Measurements from ENCODE around the gene KRTAP4-2. TPM values are rescaled to one million over a fixed set of nuclear protein-coding genes. Genes with fewer than 3 reads are reported as not detected.
"Not testable (repeated sequence)": the region's sequence is repeated elsewhere in the genome, so short reads cannot be mapped to it uniquely, and the experiment has no call there.

KRTAP4-2 gene
- total and polyA plus RNA-seq, 7 donors = not detected

GRCh38 chr17:41190328-41190727 lies 12.3 kb upstream of the KRTAP4-2 start:
- no peak for DNase-seq
- intact Hi-C loops (cut with DNase I) = no loop called here

DNA sequence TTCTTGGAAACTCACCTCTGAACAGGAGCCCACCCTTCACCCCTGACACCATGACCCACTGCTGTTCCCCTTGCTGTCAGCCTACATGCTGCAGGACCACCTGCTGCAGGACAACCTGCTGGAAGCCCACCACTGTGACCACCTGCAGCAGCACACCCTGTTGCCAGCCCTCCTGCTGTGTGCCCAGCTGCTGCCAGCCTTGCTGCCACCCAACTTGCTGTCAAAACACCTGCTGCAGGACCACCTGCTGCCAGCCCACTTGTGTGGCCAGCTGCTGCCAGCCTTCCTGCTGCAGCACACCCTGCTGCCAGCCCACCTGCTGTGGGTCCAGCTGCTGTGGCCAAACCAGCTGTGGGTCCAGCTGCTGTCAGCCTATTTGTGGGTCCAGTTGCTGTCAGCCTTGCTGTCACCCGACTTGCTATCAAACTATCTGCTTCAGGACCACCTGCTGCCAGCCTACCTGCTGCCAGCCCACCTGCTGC lies 11.9 kb upstream of the KRTAP4-2 start, which contains the start of gene KRTAP9-1:
KRTAP9-1 (plus strand) TSS at position 51 of the 482 bp plus-strand sequence; CDS start at position 51, 0 bp downstream.
- H3K27ac ChIP-seq; H3K9me3 ChIP-seq; H3K36me3 ChIP-seq (ENCODE audit: insufficient read depth in 1 of 2, low read depth in 1 of 2); ATAC-seq; H3K27me3 ChIP-seq (ENCODE audit: insufficient read depth in 3 of 3, low read length in 2 of 3); DNase-seq; H3K4me1 ChIP-seq; H3K4me3 ChIP-seq; intact Hi-C loops (cut with DNase I): not testable (repeated sequence)
- WGBS, 3 donors = 50 to 61% (median 58%) methylated on average over 1 of the region's 1 CpG

More at GRCh38 chr17:41190328-41190727, 12.3 kb upstream of the KRTAP4-2 start:
- no peak for TF ChIP-seq CTCF (IDR thresholded peaks at IDR 0.05)
- WGBS, 3 donors = 67 to 73% (median 72%) methylated on average over 3 of the region's 3 CpGs
- no peaks in the 10 kb centered on the region for H3K36me3 ChIP-seq (ENCODE audit: insufficient read depth in 1 of 2, low read depth in 1 of 2)
- no peak for ATAC-seq
- no peak overlapping the region for H3K4me3 ChIP-seq
- no peaks in the 10 kb centered on the region for H3K4me1 ChIP-seq
- no peaks in the 10 kb centered on the region for H3K9me3 ChIP-seq
- H3K27me3 ChIP-seq (ENCODE audit: insufficient read depth in 3 of 3, low read length in 2 of 3) = peaks cover 0 to 5% (median 2%) of the 10 kb centered on the region in 3 donors
- H3K27ac ChIP-seq = no peak overlapping the region

DNA sequence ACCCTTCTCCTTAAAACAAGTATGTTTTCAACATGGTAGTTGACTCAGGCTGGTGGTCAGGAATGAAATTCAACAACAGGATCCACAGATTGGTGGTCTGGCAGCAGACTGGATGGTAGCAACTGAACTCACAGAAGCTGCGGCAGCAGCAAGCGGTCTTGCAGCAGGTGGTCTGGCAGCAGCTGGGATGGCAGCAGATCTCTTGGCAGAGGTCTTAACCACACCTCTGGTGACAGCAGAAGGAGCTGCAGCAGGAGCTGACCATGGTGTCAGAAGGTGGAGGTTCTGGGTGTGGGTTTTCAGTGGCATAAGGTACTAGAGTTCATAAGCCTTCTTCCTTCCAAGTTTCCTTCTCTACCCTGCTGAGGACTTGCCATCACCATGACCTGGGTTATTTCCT lies 8.9 kb upstream of the KRTAP4-2 start:
- DNase-seq = no peak
- Histone ChIP-seq H3K9me3 (no peaks in the 10 kb centered on the region), H3K27me3 (ENCODE audit: insufficient read depth in 3 of 3, low read length in 2 of 3) (peaks cover 0 to 15% (median 5%) of the 10 kb centered on the region in 3 donors), H3K4me1 (no peaks in the 10 kb centered on the region), H3K4me3 (no peak overlapping the region), H3K36me3 (ENCODE audit: insufficient read depth in 1 of 2, low read depth in 1 of 2) (no peaks in the 10 kb centered on the region), H3K27ac (no peak overlapping the region)
- 23 to 51% (median 31%) methylated on average over 2 of the region's 2 CpGs for WGBS, 3 donors
- no peak for TF ChIP-seq CTCF (IDR thresholded peaks at IDR 0.05)
- intact Hi-C loops (cut with DNase I) = no loop called here
- ATAC-seq = no peak

- no peaks in the 10 kb centered on the region for H3K36me3 ChIP-seq (ENCODE audit: insufficient read depth in 1 of 2, low read depth in 1 of 2)
- DNase-seq (no peak), ATAC-seq (no peak)
- no peak for TF ChIP-seq CTCF (IDR thresholded peaks at IDR 0.05)
- no peak overlapping the region for H3K4me3 ChIP-seq
- WGBS, 3 donors = 49 to 65% (median 58%) methylated on average over 1 of the region's 1 CpG
- no peaks in the 10 kb centered on the region for H3K4me1 ChIP-seq
- no peak overlapping the region for H3K27ac ChIP-seq
- no peaks in the 10 kb centered on the region for H3K9me3 ChIP-seq
- intact Hi-C loops (cut with DNase I) = no loop called here
- peaks cover 0 to 15% (median 3%) of the 10 kb centered on the region in 3 donors for H3K27me3 ChIP-seq (ENCODE audit: insufficient read depth in 3 of 3, low read length in 2 of 3)
Measured at GRCh38 chr17:41185001-41185400, 7.0 kb upstream of the KRTAP4-2 start.

DNA sequence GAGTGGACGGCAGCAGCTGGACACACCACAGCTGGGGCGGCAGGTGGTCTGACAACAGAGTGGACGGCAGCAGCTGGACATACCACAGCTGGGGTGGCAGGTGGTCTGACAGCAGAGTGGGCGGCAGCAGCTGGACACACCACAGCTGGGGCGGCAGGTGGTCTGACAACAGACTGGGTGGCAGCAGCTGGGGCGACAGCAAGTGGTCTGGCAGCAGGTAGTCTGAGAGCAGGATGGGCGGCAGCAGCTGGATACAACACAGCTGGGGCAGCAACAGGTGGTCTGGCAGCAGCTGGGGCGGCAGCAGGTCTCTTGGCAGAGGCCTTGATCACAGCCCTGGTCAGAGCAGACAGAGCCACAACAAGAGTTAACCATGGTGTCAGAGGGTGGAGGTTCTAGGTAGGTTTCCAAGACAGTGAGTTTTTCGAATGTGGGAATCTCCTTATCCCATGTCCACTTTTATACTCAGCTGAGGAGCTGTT lies 6.5 kb upstream of the KRTAP4-2 start, which contains the start of gene KRTAP4-1:
KRTAP4-1 (minus strand) TSS at position 432 of the 482 bp plus-strand sequence; CDS start at position 375, 57 bp downstream.
- no peak for ATAC-seq
- Histone ChIP-seq H3K27me3 (ENCODE audit: insufficient read depth in 3 of 3, low read length in 2 of 3) (peaks cover 0 to 15% (median 3%) of the 10 kb centered on the region in 3 donors), H3K4me1 (no peaks in the 10 kb centered on the region), H3K27ac (no peak within 1 kb of the TSS), H3K9me3 (no peaks in the 10 kb centered on the region), H3K36me3 (ENCODE audit: insufficient read depth in 1 of 2, low read depth in 1 of 2) (no peaks in the 10 kb centered on the region), H3K4me3 (no peak within 1 kb of the TSS)
- no peak for DNase-seq
- WGBS, 3 donors = 38 to 57% (median 50%) methylated on average over 8 to 9 of the region's 9 CpGs
- no peak for TF ChIP-seq CTCF (IDR thresholded peaks at IDR 0.05)
- intact Hi-C loops (cut with DNase I) = no loop called here
